ENCODE data around the gene STS. TPM values are rescaled to one million over a fixed set of nuclear protein-coding genes. Genes with fewer than 3 reads are reported as not detected.

STS gene
- total and polyA plus RNA-seq, 8 donors = 1.1 to 8.7 (median 2.6) TPM

DNA sequence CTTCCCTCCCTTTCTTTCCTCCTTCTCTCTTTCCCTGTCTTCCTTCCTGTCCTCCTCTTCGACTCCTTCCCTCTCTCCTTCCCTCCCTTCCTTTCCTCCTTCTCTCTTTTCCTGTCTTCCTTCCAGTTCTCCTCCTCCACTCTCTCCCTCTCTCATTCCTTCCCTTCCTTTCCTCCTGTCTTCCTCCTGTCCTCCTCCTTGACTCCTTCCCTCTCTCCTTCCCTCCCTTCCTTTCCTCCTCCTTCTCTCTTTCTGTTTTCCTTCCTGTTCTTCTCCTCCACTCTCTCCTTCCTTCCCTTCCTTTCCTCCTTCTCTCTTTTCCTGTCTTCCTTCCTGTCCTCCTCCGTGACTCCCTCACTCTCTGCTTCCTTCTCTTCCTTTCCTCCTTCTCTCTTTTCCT lies 5.7 kb downstream of the STS start:
- H3K27me3 ChIP-seq = no peaks in the 10 kb centered on the region
- no peaks in the 10 kb centered on the region for H3K9me3 ChIP-seq
- FAIRE-seq (no peak), DNase-seq (no peak), ATAC-seq (no peak)
- H3K4me3 ChIP-seq = no peak overlapping the region
- H3K27ac ChIP-seq = no peak overlapping the region
- TF ChIP-seq, protein P1, sequence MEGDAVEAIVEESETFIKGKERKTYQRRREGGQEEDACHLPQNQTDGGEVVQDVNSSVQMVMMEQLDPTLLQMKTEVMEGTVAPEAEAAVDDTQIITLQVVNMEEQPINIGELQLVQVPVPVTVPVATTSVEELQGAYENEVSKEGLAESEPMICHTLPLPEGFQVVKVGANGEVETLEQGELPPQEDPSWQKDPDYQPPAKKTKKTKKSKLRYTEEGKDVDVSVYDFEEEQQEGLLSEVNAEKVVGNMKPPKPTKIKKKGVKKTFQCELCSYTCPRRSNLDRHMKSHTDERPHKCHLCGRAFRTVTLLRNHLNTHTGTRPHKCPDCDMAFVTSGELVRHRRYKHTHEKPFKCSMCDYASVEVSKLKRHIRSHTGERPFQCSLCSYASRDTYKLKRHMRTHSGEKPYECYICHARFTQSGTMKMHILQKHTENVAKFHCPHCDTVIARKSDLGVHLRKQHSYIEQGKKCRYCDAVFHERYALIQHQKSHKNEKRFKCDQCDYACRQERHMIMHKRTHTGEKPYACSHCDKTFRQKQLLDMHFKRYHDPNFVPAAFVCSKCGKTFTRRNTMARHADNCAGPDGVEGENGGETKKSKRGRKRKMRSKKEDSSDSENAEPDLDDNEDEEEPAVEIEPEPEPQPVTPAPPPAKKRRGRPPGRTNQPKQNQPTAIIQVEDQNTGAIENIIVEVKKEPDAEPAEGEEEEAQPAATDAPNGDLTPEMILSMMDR (IDR thresholded peaks at IDR 0.05) = no peak
- intact Hi-C loops (cut with DNase I) = no loop called here
- no peaks in the 10 kb centered on the region for H3K36me3 ChIP-seq
- 72 to 82% methylated on average over 2 of the region's 2 CpGs for WGBS, 2 donors
- no peaks in the 10 kb centered on the region for H3K4me1 ChIP-seq

DNA sequence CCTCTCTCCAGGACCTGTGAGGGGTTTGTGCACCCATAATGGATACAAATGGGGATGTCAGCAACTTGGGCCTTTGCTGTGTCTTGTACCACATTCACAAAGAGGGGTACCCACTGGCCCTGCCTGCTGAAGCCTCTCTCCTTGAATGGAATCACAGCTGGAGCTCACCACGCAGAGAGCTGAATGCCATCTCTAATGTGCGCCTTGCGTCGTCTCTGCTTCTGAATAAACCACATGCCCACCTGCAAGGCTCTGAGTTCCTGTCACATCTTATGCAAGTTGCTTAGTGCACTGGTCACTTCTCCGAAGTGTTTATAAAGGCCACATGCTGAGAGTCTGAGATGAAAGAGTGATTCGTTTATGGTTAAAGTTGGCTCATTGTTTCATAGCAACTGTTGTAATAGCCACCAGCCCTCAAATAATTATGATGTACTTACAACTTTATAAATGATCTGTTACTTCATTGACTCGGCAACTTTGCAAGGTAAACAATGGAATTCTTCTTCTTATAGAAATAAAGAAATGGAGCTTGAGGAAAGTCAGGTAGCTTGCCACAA lies 6.6 kb downstream of the STS start:
- Histone ChIP-seq H3K27me3 (no peaks in the 10 kb centered on the region), H3K4me1 (no peaks in the 10 kb centered on the region), H3K4me3 (no peak overlapping the region), H3K27ac (no peak overlapping the region), H3K36me3 (no peaks in the 10 kb centered on the region), H3K9me3 (no peaks in the 10 kb centered on the region)
- intact Hi-C loops (cut with DNase I) = no loop called here
- FAIRE-seq (no peak), ATAC-seq (no peak), DNase-seq (no peak)
- TF ChIP-seq, protein P1 (IDR thresholded peaks at IDR 0.05) = no peak
- 85% methylated on average over 7 of the region's 7 CpGs for WGBS, 2 donors

DNA sequence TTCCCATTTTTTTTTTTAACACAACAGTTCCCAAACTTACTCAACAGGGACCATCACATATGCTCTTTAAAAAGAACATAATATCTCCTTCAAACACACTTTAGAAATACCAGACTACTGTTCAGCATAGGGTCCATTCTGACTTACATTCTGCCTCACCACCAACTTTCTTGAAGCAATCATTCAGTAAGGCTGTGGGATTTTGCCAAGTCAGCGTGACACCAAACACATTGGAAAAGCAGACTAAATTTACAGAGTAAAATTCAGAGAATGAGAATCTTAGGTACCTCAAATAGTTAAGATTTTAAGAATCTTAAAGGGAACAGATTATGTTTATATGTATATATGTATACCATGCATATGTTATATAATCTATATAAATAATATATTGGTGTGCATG lies 7.7 kb downstream of the STS start:
- Histone ChIP-seq H3K4me3 (no peak overlapping the region), H3K36me3 (no peaks in the 10 kb centered on the region), H3K4me1 (no peaks in the 10 kb centered on the region), H3K27me3 (no peaks in the 10 kb centered on the region), H3K27ac (no peak overlapping the region), H3K9me3 (no peaks in the 10 kb centered on the region)
- FAIRE-seq (peak; percentile 66), DNase-seq (no peak), ATAC-seq (no peak)
- 95% methylated on average over 1 of the region's 1 CpG for WGBS, 2 donors
- TF ChIP-seq, protein P1 (IDR thresholded peaks at IDR 0.05) = no peak
- intact Hi-C loops (cut with DNase I) = no loop called here

DNA sequence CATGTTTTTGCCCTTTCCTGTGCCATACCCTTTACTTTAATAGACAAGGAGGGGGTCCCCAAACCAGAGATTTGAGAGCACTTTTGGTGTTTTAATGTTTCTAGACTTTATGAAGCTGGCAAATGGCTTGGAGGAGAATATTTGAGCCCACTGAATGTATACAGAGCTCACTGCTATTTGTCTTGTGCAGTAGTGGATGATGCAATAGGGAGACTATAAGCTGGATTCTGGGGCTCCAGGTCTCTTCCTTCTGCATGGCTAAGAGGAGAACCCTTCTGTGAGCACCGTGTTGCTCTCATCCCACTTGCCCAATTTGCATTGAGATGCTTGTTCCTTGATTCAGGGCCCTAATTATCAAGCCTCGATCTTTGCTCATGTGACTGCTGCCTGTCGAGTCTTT lies 9.4 kb downstream of the STS start:
- H3K36me3 ChIP-seq = no peaks in the 10 kb centered on the region
- H3K27ac ChIP-seq = no peak overlapping the region
- H3K4me3 ChIP-seq = no peak overlapping the region
- no peaks in the 10 kb centered on the region for H3K27me3 ChIP-seq
- no peak for FAIRE-seq
- DNase-seq = no peak
- H3K4me1 ChIP-seq = no peaks in the 10 kb centered on the region
- ATAC-seq = no peak
- TF ChIP-seq, protein P1 (IDR thresholded peaks at IDR 0.05) = no peak
- WGBS, 2 donors = 84 to 92% methylated on average over 3 of the region's 3 CpGs
- H3K9me3 ChIP-seq = no peaks in the 10 kb centered on the region
- intact Hi-C loops (cut with DNase I) = no loop called here

DNA sequence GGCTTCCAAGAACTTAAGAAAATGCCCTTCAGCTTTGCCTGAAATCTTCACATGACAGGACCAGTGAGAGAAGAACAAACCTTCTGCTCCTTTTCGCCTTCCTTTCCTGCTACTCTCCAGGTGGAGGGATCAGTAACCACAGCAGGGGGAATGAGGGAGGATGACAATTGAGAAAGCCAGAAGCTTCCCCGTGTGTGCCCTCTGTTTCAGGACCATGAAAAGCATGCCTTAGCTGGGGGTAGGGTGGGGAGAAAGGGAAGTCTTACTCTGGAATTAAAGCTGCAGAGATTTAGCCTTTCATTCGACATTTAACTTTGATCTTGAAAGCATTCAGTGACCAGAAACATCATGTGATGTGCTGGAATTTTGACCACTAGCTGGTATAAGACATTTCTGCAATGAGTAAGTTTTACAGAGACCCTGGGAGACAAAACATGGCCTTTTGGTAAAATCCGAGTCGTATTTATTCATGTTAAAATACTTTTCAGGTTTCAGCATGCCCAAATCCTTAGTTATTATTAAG lies 11.0 kb downstream of the STS start:
- Histone ChIP-seq H3K9me3 (no peaks in the 10 kb centered on the region), H3K4me3 (no peak overlapping the region), H3K27me3 (no peaks in the 10 kb centered on the region), H3K36me3 (no peaks in the 10 kb centered on the region), H3K27ac (no peak overlapping the region), H3K4me1 (no peaks in the 10 kb centered on the region)
- WGBS, 2 donors = 82 to 87% methylated on average over 5 of the region's 5 CpGs
- FAIRE-seq (no peak), ATAC-seq (no peak), DNase-seq (no peak)
- intact Hi-C loops (cut with DNase I) = no loop called here
- TF ChIP-seq, protein P1 (IDR thresholded peaks at IDR 0.05) = no peak
